HG03521 (cell line): Measurements from ENCODE around the gene PCBP3.
"Not testable (repeated sequence)": the region's sequence is repeated elsewhere in the genome, so short reads cannot be mapped to it uniquely, and the experiment has no call there.

ENCODE experiments used
- ATAC-seq: cut with Tn5 transposase; IDR thresholded peaks from one replicate; pipeline ENCODE4 v1.9.1; 2021; ENCODE audit warnings: mild to moderate bottlenecking, moderate library complexity; ENCODE audit not compliant: unreplicated experiment

The PCBP3 gene

GRCh38 chr21:45612665-45613019, 30.9 kb upstream of the PCBP3 start:
- not testable (repeated sequence) for ATAC-seq

- no peak for ATAC-seq
Observed at GRCh38 chr21:45613396-45613795, 30.1 kb upstream of the PCBP3 start.

- ATAC-seq, result no peak
Observed at GRCh38 chr21:45613881-45614280, 29.6 kb upstream of the PCBP3 start.

- ATAC-seq, result no peak
Observed at GRCh38 chr21:45615145-45615711, 28.3 kb upstream of the PCBP3 start.

- no peak for ATAC-seq
Observed at GRCh38 chr21:45617021-45617921, 26.3 kb upstream of the PCBP3 start.

- ATAC-seq, result no peak
Observed at GRCh38 chr21:45618287-45618686, 25.2 kb upstream of the PCBP3 start.

GRCh38 chr21:45618846-45619485, 24.6 kb upstream of the PCBP3 start:
- ATAC-seq, result no peak

GRCh38 chr21:45620201-45620923, 23.2 kb upstream of the PCBP3 start:
- no peak for ATAC-seq

GRCh38 chr21:45621435-45622331, 21.8 kb upstream of the PCBP3 start:
- ATAC-seq, result not testable (repeated sequence)

GRCh38 chr21:45622416-45623097, 21.0 kb upstream of the PCBP3 start:
- ATAC-seq, result no peak

- ATAC-seq, result no peak
Observed at GRCh38 chr21:45623436-45623835, 20.1 kb upstream of the PCBP3 start.

GRCh38 chr21:45626127-45626526, 17.4 kb upstream of the PCBP3 start:
- not testable (repeated sequence) for ATAC-seq

GRCh38 chr21:45629046-45629981, 14.2 kb upstream of the PCBP3 start:
- ATAC-seq, result no peak

- ATAC-seq, result no peak
Observed at GRCh38 chr21:45630066-45630694, 13.3 kb upstream of the PCBP3 start.

- no peak for ATAC-seq
Observed at GRCh38 chr21:45630876-45631275, 12.6 kb upstream of the PCBP3 start.

GRCh38 chr21:45631540-45631939, 12.0 kb upstream of the PCBP3 start:
- no peak for ATAC-seq

- no peak for ATAC-seq
Observed at GRCh38 chr21:45632160-45632559, 11.4 kb upstream of the PCBP3 start.

GRCh38 chr21:45632637-45633251, 10.8 kb upstream of the PCBP3 start:
- ATAC-seq, result no peak
